Mesenchymal stem cell (in vitro differentiated cells and primary cell): ENCODE results near the gene A1BG.

Experiments used
- DNase-seq: peaks from one replicate; pipeline ENCODE4 v3.0.0-alpha.2; 2013
- H2AFZ ChIP-seq: one replicate; pipeline ENCODE4 v1.6.1; 2013; ENCODE audit warnings: low read depth, mild to moderate bottlenecking, control low read depth, inconsistent platforms, low read length, moderate library complexity
- H2AK5ac ChIP-seq: 2 replicates; pipeline ENCODE4 v1.6.1; 2013; ENCODE audit warnings: low read length, moderate library complexity, mild to moderate bottlenecking, inconsistent platforms; ENCODE audit not compliant: severe bottlenecking
- H2BK120ac ChIP-seq: one replicate; pipeline ENCODE4 v1.6.1; 2013; ENCODE audit warnings: low read depth, mild to moderate bottlenecking, inconsistent platforms, low read length, moderate library complexity
- H2BK12ac ChIP-seq, 2 experiments: one replicate each; pipeline ENCODE4 v1.6.1; 2013; ENCODE audit warnings: inconsistent platforms in 2 of 2, low read length in 2 of 2, mild to moderate bottlenecking in 2 of 2, moderate library complexity in 2 of 2, control low read depth in 1 of 2
- H2BK15ac ChIP-seq: one replicate; pipeline ENCODE4 v1.6.1; 2013; ENCODE audit warnings: mild to moderate bottlenecking, low read depth, inconsistent platforms; ENCODE audit not compliant: poor library complexity, severe bottlenecking
- H2BK5ac ChIP-seq: 2 replicates; pipeline ENCODE4 v1.6.1; 2013; ENCODE audit warnings: low read depth, mild to moderate bottlenecking, low read length, control low read depth, inconsistent platforms; ENCODE audit not compliant: poor library complexity, severe bottlenecking
- H3K14ac ChIP-seq, 2 experiments: one replicate each; pipeline ENCODE4 v1.6.1; 2013; ENCODE audit warnings: inconsistent platforms in 2 of 2, low read length in 2 of 2, control low read depth in 1 of 2, mild to moderate bottlenecking in 1 of 2, moderate library complexity in 1 of 2
- H3K18ac ChIP-seq, 2 experiments: one replicate each; pipeline ENCODE4 v1.6.1; 2013; ENCODE audit warnings: inconsistent platforms in 2 of 2, low read length in 2 of 2, control low read depth in 1 of 2, low read depth in 1 of 2, mild to moderate bottlenecking in 1 of 2
- H3K23ac ChIP-seq, 2 experiments: one replicate each; pipeline ENCODE4 v1.6.1; 2013; ENCODE audit warnings: inconsistent platforms in 2 of 2, low read length in 2 of 2, mild to moderate bottlenecking in 2 of 2, moderate library complexity in 2 of 2, control low read depth in 1 of 2
- H3K27ac ChIP-seq: 2 replicates; pipeline ENCODE4 v1.5.1; 2013; ENCODE audit warnings: mild to moderate bottlenecking, moderate library complexity, low read length, control low read depth, inconsistent platforms; ENCODE audit not compliant: poor library complexity, severe bottlenecking
- H3K27me3 ChIP-seq, 2 experiments: 2 replicates each; pipeline versions ENCODE4 v1.6.1 to v1.7.0; 2013; ENCODE audit warnings: low read length in 2 of 2, mild to moderate bottlenecking in 2 of 2, moderate library complexity in 2 of 2, control low read depth in 1 of 2, inconsistent platforms in 1 of 2; ENCODE audit not compliant: control insufficient read depth in 1 of 2, insufficient read depth in 1 of 2
- H3K36me3 ChIP-seq, 2 experiments: 2 replicates each; pipeline versions ENCODE4 v1.6.1 to v1.7.0; 2013; ENCODE audit warnings: low read length in 2 of 2, control low read depth in 1 of 2, inconsistent platforms in 1 of 2, low read depth in 1 of 2, mild to moderate bottlenecking in 1 of 2; ENCODE audit not compliant: insufficient read depth in 2 of 2, control insufficient read depth in 1 of 2
- H3K4ac ChIP-seq, 2 experiments: one replicate each; pipeline ENCODE4 v1.6.1; 2013; ENCODE audit warnings: inconsistent platforms in 2 of 2, low read length in 2 of 2, mild to moderate bottlenecking in 2 of 2, moderate library complexity in 2 of 2, control low read depth in 1 of 2, low read depth in 1 of 2
- H3K4me1 ChIP-seq: 2 replicates; pipeline ENCODE4 v1.6.1; 2013; ENCODE audit warnings: low read depth, low read length, control low read depth; ENCODE audit not compliant: control insufficient read depth, insufficient read depth
- H3K4me2 ChIP-seq: 2 replicates; pipeline ENCODE4 v1.6.1; 2013; ENCODE audit warnings: low read length, mild to moderate bottlenecking, inconsistent platforms; ENCODE audit not compliant: poor library complexity, severe bottlenecking
- H3K4me3 ChIP-seq, 2 experiments: 2 replicates each; pipeline versions ENCODE4 v1.5.1 to v1.7.0; 2013; ENCODE audit warnings: low read length in 2 of 2, mild to moderate bottlenecking in 2 of 2, control low read depth in 1 of 2, low read depth in 1 of 2; ENCODE audit not compliant: insufficient read depth in 1 of 2
- H3K79me1 ChIP-seq: replicated peaks from 2 replicates; pipeline ENCODE4 v1.6.1; 2013; ENCODE audit warnings: mild to moderate bottlenecking, control low read depth, low read length, inconsistent platforms; ENCODE audit not compliant: poor library complexity, severe bottlenecking
- H3K9ac ChIP-seq: 2 replicates; pipeline ENCODE4 v1.7.0; 2013; ENCODE audit warnings: mild to moderate bottlenecking, low read length, moderate library complexity
- H3K9me3 ChIP-seq: 2 replicates; pipeline ENCODE4 v1.7.0; 2013; ENCODE audit warnings: mild to moderate bottlenecking, low read length; ENCODE audit not compliant: control insufficient read depth
- H4K8ac ChIP-seq: one replicate; pipeline ENCODE4 v1.6.1; 2013; ENCODE audit warnings: inconsistent platforms, mild to moderate bottlenecking, low read length, moderate library complexity
- H4K91ac ChIP-seq: one replicate; pipeline ENCODE4 v1.6.1; 2013; ENCODE audit warnings: mild to moderate bottlenecking, low read length, inconsistent platforms
- WGBS: methylation state at CpG from one replicate; pipeline ENCODE4 v1.1.7; 2013; ENCODE audit warnings: mixed read lengths; 5-methylcytosine and 5-hydroxymethylcytosine counted together

A1BG gene

DNA sequence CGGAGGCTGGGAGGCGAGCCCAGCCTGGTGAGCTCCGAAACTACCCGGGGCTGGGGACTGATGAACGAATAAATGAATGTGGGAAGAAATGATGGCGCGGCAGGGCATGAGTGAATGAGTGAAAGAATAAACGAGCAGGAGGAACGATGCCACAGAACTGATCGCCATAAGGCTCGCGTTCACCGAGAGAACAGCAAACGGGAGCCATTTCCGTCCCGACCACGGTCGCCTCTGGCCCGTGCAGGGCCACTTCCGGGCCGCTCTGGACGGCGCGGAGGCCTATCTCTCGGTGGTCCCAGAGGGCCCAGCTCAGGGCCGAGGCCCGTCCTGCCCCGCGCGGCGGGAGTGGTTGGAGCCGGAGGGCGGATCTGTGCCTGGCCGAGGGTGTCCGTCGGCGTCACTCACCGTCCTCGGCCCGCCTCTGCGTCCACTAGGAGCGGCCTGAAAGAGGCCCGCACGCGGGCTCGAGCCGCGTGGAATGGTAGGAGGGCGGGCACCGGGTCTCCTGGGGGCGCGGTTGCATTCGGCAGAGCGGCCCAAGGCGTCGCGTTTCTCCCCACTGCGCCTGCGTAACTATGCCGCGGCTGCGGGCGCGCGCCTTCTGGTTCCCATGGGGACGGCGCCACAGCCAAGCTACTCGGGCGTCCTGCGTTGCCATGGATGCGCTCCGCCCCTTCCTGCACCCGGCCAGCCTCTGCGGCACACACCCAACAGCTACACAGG is 9.1 kb upstream of the A1BG start, which contains the start of gene ZNF497:
Gene ZNF497 (minus strand): TSS at position 480 of the 723 bp plus-strand sequence. CDS start 5,116 bp downstream, outside the sequence.
- H2BK120ac ChIP-seq = peak within 1 kb of the TSS; percentile 94
- no peak within 1 kb of the TSS for H2BK12ac ChIP-seq
- H3K18ac ChIP-seq = peak within 1 kb of the TSS; percentile 60 to 91
- peak within 1 kb of the TSS in 1 of 2 experiments; percentile 93 for H3K14ac ChIP-seq
- H3K9ac ChIP-seq = peak within 1 kb of the TSS; percentile 99
- H2BK15ac ChIP-seq = peak within 1 kb of the TSS; percentile 96
- peak within 1 kb of the TSS; percentile 74 for H2AFZ ChIP-seq
- H3K27ac ChIP-seq = peak within 1 kb of the TSS; percentile 84
- peak; percentile 97 for DNase-seq
- H3K9me3 ChIP-seq = no peaks in the 10 kb centered on the region
- H3K4ac ChIP-seq = peak within 1 kb of the TSS; percentile 71 to 90
- H3K4me3 ChIP-seq = peak within 1 kb of the TSS; percentile 67 to 97
- H3K79me1 ChIP-seq = peaks cover 2% of the 10 kb centered on the region
- peak within 1 kb of the TSS; percentile 100 for H4K8ac ChIP-seq
- peak within 1 kb of the TSS; percentile 67 for H2BK5ac ChIP-seq
- under 1% methylated on average over 52 of the region's 74 CpGs for WGBS
- H3K4me2 ChIP-seq = peak within 1 kb of the TSS; percentile 58
- H2AK5ac ChIP-seq = peak within 1 kb of the TSS; percentile 78
- peaks cover 0 to 14% of the 10 kb centered on the region in 2 experiments for H3K36me3 ChIP-seq
- H3K23ac ChIP-seq = no peak within 1 kb of the TSS
- peak within 1 kb of the TSS; percentile 94 for H4K91ac ChIP-seq
- peaks cover 0 to 5% of the 10 kb centered on the region in 2 experiments for H3K27me3 ChIP-seq
- H3K4me1 ChIP-seq = peaks cover 11% of the 10 kb centered on the region

GRCh38 chr19:58361900-58362271 is 8.6 kb upstream of the A1BG start:
- H2BK120ac ChIP-seq = peak overlapping the region; percentile 94
- H2BK12ac ChIP-seq = no peak overlapping the region
- peak overlapping the region; percentile 60 to 91 for H3K18ac ChIP-seq
- H4K91ac ChIP-seq = peak overlapping the region; percentile 94
- H3K4me3 ChIP-seq = peak overlapping the region; percentile 67 to 97
- peak overlapping the region; percentile 84 for H3K27ac ChIP-seq
- H2BK15ac ChIP-seq = no peak overlapping the region
- H2BK5ac ChIP-seq = peak overlapping the region; percentile 67
- H2AFZ ChIP-seq = peak overlapping the region; percentile 68
- WGBS = 10% methylated on average over 27 of the region's 28 CpGs
- H2AK5ac ChIP-seq = peak overlapping the region; percentile 78
- peak overlapping the region in 1 of 2 experiments; percentile 93 for H3K14ac ChIP-seq
- peaks cover 2% of the 10 kb centered on the region for H3K79me1 ChIP-seq
- H3K4ac ChIP-seq = peak overlapping the region; percentile 71 to 90
- peak overlapping the region; percentile 100 for H4K8ac ChIP-seq
- H3K23ac ChIP-seq = no peak overlapping the region
- no peaks in the 10 kb centered on the region for H3K9me3 ChIP-seq
- peaks cover 11% of the 10 kb centered on the region for H3K4me1 ChIP-seq
- no peak for DNase-seq
- peak overlapping the region; percentile 99 for H3K9ac ChIP-seq
- peak overlapping the region; percentile 58 for H3K4me2 ChIP-seq
- H3K27me3 ChIP-seq = peaks cover 0 to 8% of the 10 kb centered on the region in 2 experiments
- H3K36me3 ChIP-seq = peaks cover 0 to 10% of the 10 kb centered on the region in 2 experiments

- H3K4me3 ChIP-seq = no peak overlapping the region
- no peak overlapping the region for H3K14ac ChIP-seq
- no peak for DNase-seq
- no peak overlapping the region for H2BK15ac ChIP-seq
- peaks cover 11% of the 10 kb centered on the region for H3K4me1 ChIP-seq
- no peak overlapping the region for H2BK120ac ChIP-seq
- no peak overlapping the region for H3K9ac ChIP-seq
- 79% methylated on average over 19 of the region's 19 CpGs for WGBS
- no peak overlapping the region for H3K4ac ChIP-seq
- peak overlapping the region; percentile 45 for H4K91ac ChIP-seq
- no peak overlapping the region for H2AFZ ChIP-seq
- H3K36me3 ChIP-seq = peaks cover 10 to 33% of the 10 kb centered on the region in 2 experiments
- no peak overlapping the region for H3K18ac ChIP-seq
- H3K27ac ChIP-seq = no peak overlapping the region
- no peak overlapping the region for H4K8ac ChIP-seq
- no peak overlapping the region for H2BK5ac ChIP-seq
- H3K27me3 ChIP-seq = peaks cover 0 to 24% of the 10 kb centered on the region in 2 experiments
- H3K23ac ChIP-seq = no peak overlapping the region
- H3K79me1 ChIP-seq = peaks cover 5% of the 10 kb centered on the region
- H2AK5ac ChIP-seq = no peak overlapping the region
- H2BK12ac ChIP-seq = no peak overlapping the region
- no peak overlapping the region for H3K4me2 ChIP-seq
- H3K9me3 ChIP-seq = no peaks in the 10 kb centered on the region
Measured at GRCh38 chr19:58357481-58358145, 4.3 kb upstream of the A1BG start.
